Activated CD4-positive, alpha-beta T cell treated with anti-CD3 and anti-CD28 coated beads for 36 hours (primary cell): ENCODE data around the gene SBF2. TPM values are rescaled to one million over a fixed set of nuclear protein-coding genes. Genes with fewer than 3 reads are reported as not detected.
"Not testable (repeated sequence)": the region's sequence is repeated elsewhere in the genome, so short reads cannot be mapped to it uniquely, and the experiment has no call there.

Source experiments
- ATAC-seq: fragments of 200-7000 bp; cut with Tn5 transposase; one replicate; pipeline ENCODE4 v1.10.0; 2021; ENCODE audit warnings: mild to moderate bottlenecking, moderate library complexity
- CTCF ChIA-PET: fragments of 350-600 bp; sonication (Branson Sonifier 250); formaldehyde crosslinking; loops from one replicate; lab custom pipeline; 2021; ENCODE audit warnings: antibody characterized with exemption; lab: Charles Lee
- POLR2A ChIA-PET: fragments of 350-600 bp; sonication (Branson Sonifier 250); formaldehyde crosslinking; loops from one replicate; lab custom pipeline; 2021; ENCODE audit warnings: antibody characterized with exemption, inconsistent platforms; lab: Charles Lee
- DNase-seq: peaks from one replicate; pipeline ENCODE4 v3.0.0-alpha.2; 2020
- H3K27ac Mint-ChIP-seq: one replicate; pipeline ENCODE4 v1.8.0; 2021; ENCODE audit warnings: mixed read lengths
- H3K27me3 Mint-ChIP-seq: one replicate; pipeline ENCODE4 v1.8.0; 2021; ENCODE audit warnings: mixed read lengths
- H3K36me3 Mint-ChIP-seq: one replicate; pipeline ENCODE4 v1.8.0; 2021; ENCODE audit warnings: low read depth, mixed read lengths
- H3K4me1 Mint-ChIP-seq: one replicate; pipeline ENCODE4 v1.8.0; 2021; ENCODE audit warnings: mixed read lengths
- H3K4me3 Mint-ChIP-seq: one replicate; pipeline ENCODE4 v1.8.0; 2021; ENCODE audit warnings: mild to moderate bottlenecking, moderate library complexity, mixed read lengths
- H3K9me3 Mint-ChIP-seq: one replicate; pipeline ENCODE4 v1.8.0; 2021; ENCODE audit warnings: low read depth, mixed read lengths
- intact Hi-C, 2 experiments: fragments of 100-400 bp; cut with DNase I in 1 of 2; cut with micrococcal nuclease in 1 of 2; formaldehyde crosslinking; loops; one replicate each; pipeline versions ENCODE4 v1.14.2 to v1.15.1; 2022 to 2024; cut with DNase I, micrococcal nuclease
- total RNA-seq, 2 experiments: library from RNA; stranded (reverse); gene quantifications; one replicate each; pipeline ENCODE4 v1.2.3, GENCODE V29; 2021

Gene SBF2
- total RNA-seq, 2 experiments from 2014 or later: 7.1 to 8.1 TPM

- not testable (repeated sequence) for H3K4me3 Mint-ChIP-seq, H3K27me3 Mint-ChIP-seq
Measured at GRCh38 chr11:10134226-10134625, 159.8 kb downstream of the SBF2 start.

GRCh38 chr11:10133251-10133650, 160.8 kb downstream of the SBF2 start:
- H3K4me1 Mint-ChIP-seq, POLR2A ChIA-PET, DNase-seq, H3K27me3 Mint-ChIP-seq, H3K4me3 Mint-ChIP-seq, ATAC-seq, CTCF ChIA-PET, H3K9me3 Mint-ChIP-seq, H3K36me3 Mint-ChIP-seq, intact Hi-C loops, H3K27ac Mint-ChIP-seq: not testable (repeated sequence)

More at GRCh38 chr11:10134226-10134625, 159.8 kb downstream of the SBF2 start:
- CTCF ChIA-PET, H3K4me1 Mint-ChIP-seq, ATAC-seq, DNase-seq, H3K36me3 Mint-ChIP-seq, intact Hi-C loops, H3K27ac Mint-ChIP-seq, H3K9me3 Mint-ChIP-seq, POLR2A ChIA-PET: not testable (repeated sequence)

GRCh38 chr11:10130875-10131274, 163.1 kb downstream of the SBF2 start:
- no peak overlapping the region for H3K4me3 Mint-ChIP-seq
- H3K9me3 Mint-ChIP-seq: peaks cover 4% of the 10 kb centered on the region
- no peak for ATAC-seq
- ChIA-PET CTCF (no interaction called here), POLR2A (no interaction called here)
- intact Hi-C loops: no loop called here
- H3K27me3 Mint-ChIP-seq: no peaks in the 10 kb centered on the region
- no peak overlapping the region for H3K27ac Mint-ChIP-seq
- H3K4me1 Mint-ChIP-seq: no peaks in the 10 kb centered on the region
- no peak for DNase-seq
- peaks cover 1% of the 10 kb centered on the region for H3K36me3 Mint-ChIP-seq

GRCh38 chr11:10129184-10129583, 164.8 kb downstream of the SBF2 start:
- DNase-seq, H3K27ac Mint-ChIP-seq, ATAC-seq, H3K36me3 Mint-ChIP-seq, H3K4me1 Mint-ChIP-seq, H3K4me3 Mint-ChIP-seq, intact Hi-C loops, H3K9me3 Mint-ChIP-seq, H3K27me3 Mint-ChIP-seq, POLR2A ChIA-PET: not testable (repeated sequence)
- CTCF ChIA-PET: interaction anchor here (0.7 kb wide), 1 partner anchor 1303 kb away, joined by 3 read pairs; no protein-coding TSS in a partner anchor

GRCh38 chr11:10125522-10126133, 168.4 kb downstream of the SBF2 start:
- Mint-ChIP-seq H3K4me3 (no peak overlapping the region), H3K9me3 (no peaks in the 10 kb centered on the region), H3K36me3 (no peaks in the 10 kb centered on the region), H3K4me1 (peaks cover 4% of the 10 kb centered on the region), H3K27ac (no peak overlapping the region), H3K27me3 (no peaks in the 10 kb centered on the region)
- ChIA-PET POLR2A (no interaction called here), CTCF (no interaction called here)
- intact Hi-C loops: no loop called here
- ATAC-seq: no peak
- DNase-seq: no peak

GRCh38 chr11:10122326-10123197, 171.5 kb downstream of the SBF2 start:
- ChIA-PET CTCF (interaction anchor here (1.4 to 1.7 kb wide), 2 partner anchors 17 to 52 kb away, joined by 3 to 5 read pairs; no protein-coding TSS in a partner anchor), POLR2A (no interaction called here)
- no peaks in the 10 kb centered on the region for H3K36me3 Mint-ChIP-seq
- H3K9me3 Mint-ChIP-seq: no peaks in the 10 kb centered on the region
- ATAC-seq (peak; percentile 85), DNase-seq (no peak)
- H3K4me1 Mint-ChIP-seq: peaks cover 4% of the 10 kb centered on the region
- intact Hi-C loops: no loop called here
- no peak overlapping the region for H3K27ac Mint-ChIP-seq
- no peak overlapping the region for H3K4me3 Mint-ChIP-seq
- H3K27me3 Mint-ChIP-seq: no peaks in the 10 kb centered on the region

GRCh38 chr11:10118865-10119264, 175.2 kb downstream of the SBF2 start:
- H3K27ac Mint-ChIP-seq: no peak overlapping the region
- H3K36me3 Mint-ChIP-seq: no peaks in the 10 kb centered on the region
- ATAC-seq (no peak), DNase-seq (no peak)
- no peak overlapping the region for H3K4me3 Mint-ChIP-seq
- ChIA-PET POLR2A (no interaction called here), CTCF (no interaction called here)
- peaks cover 5% of the 10 kb centered on the region for H3K9me3 Mint-ChIP-seq
- H3K27me3 Mint-ChIP-seq: no peaks in the 10 kb centered on the region
- peaks cover 4% of the 10 kb centered on the region for H3K4me1 Mint-ChIP-seq
- intact Hi-C loops: no loop called here

GRCh38 chr11:10117709-10118351, 176.2 kb downstream of the SBF2 start:
- Mint-ChIP-seq H3K27me3 (no peaks in the 10 kb centered on the region), H3K27ac (no peak overlapping the region), H3K9me3 (peaks cover 5% of the 10 kb centered on the region), H3K4me3 (no peak overlapping the region), H3K4me1 (peaks cover 1% of the 10 kb centered on the region), H3K36me3 (no peaks in the 10 kb centered on the region)
- POLR2A ChIA-PET: no interaction called here
- intact Hi-C loops: no loop called here
- CTCF ChIA-PET: interaction anchor here (0.9 kb wide), 1 partner anchor 189 kb away, joined by 3 read pairs; no protein-coding TSS in a partner anchor
- no peak for ATAC-seq
- no peak for DNase-seq

GRCh38 chr11:10116588-10116987, 177.4 kb downstream of the SBF2 start:
- no peaks in the 10 kb centered on the region for H3K27me3 Mint-ChIP-seq
- H3K4me1 Mint-ChIP-seq: no peaks in the 10 kb centered on the region
- DNase-seq (no peak), ATAC-seq (no peak)
- POLR2A ChIA-PET: no interaction called here
- no peak overlapping the region for H3K4me3 Mint-ChIP-seq
- no peaks in the 10 kb centered on the region for H3K36me3 Mint-ChIP-seq
- intact Hi-C loops: no loop called here
- CTCF ChIA-PET: interaction anchor here (0.9 kb wide), 1 partner anchor 191 kb away, joined by 3 read pairs; no protein-coding TSS in a partner anchor
- H3K27ac Mint-ChIP-seq: no peak overlapping the region
- peaks cover 8% of the 10 kb centered on the region for H3K9me3 Mint-ChIP-seq

- H3K4me3 Mint-ChIP-seq: no peak overlapping the region
- no peak for ATAC-seq
- no peak overlapping the region for H3K27ac Mint-ChIP-seq
- DNase-seq: no peak
- H3K4me1 Mint-ChIP-seq: no peaks in the 10 kb centered on the region
- CTCF ChIA-PET: no interaction called here
- POLR2A ChIA-PET: no interaction called here
- no peaks in the 10 kb centered on the region for H3K27me3 Mint-ChIP-seq
- no peaks in the 10 kb centered on the region for H3K36me3 Mint-ChIP-seq
- intact Hi-C loops: no loop called here
- H3K9me3 Mint-ChIP-seq: peaks cover 8% of the 10 kb centered on the region
Measured at GRCh38 chr11:10114593-10115404, 179.2 kb downstream of the SBF2 start.

GRCh38 chr11:10113852-10114251, 180.2 kb downstream of the SBF2 start:
- DNase-seq (no peak), ATAC-seq (no peak)
- H3K27ac Mint-ChIP-seq: no peak overlapping the region
- CTCF ChIA-PET: interaction anchor here (0.6 kb wide), 1 partner anchor 362 kb away, joined by 3 read pairs; no protein-coding TSS in a partner anchor
- H3K4me3 Mint-ChIP-seq: no peak overlapping the region
- no peaks in the 10 kb centered on the region for H3K27me3 Mint-ChIP-seq
- intact Hi-C loops: no loop called here
- peaks cover 8% of the 10 kb centered on the region for H3K9me3 Mint-ChIP-seq
- no peaks in the 10 kb centered on the region for H3K4me1 Mint-ChIP-seq
- H3K36me3 Mint-ChIP-seq: no peaks in the 10 kb centered on the region
- POLR2A ChIA-PET: no interaction called here
